Measurements from ENCODE around the gene UXS1.

The UXS1 gene

DNA sequence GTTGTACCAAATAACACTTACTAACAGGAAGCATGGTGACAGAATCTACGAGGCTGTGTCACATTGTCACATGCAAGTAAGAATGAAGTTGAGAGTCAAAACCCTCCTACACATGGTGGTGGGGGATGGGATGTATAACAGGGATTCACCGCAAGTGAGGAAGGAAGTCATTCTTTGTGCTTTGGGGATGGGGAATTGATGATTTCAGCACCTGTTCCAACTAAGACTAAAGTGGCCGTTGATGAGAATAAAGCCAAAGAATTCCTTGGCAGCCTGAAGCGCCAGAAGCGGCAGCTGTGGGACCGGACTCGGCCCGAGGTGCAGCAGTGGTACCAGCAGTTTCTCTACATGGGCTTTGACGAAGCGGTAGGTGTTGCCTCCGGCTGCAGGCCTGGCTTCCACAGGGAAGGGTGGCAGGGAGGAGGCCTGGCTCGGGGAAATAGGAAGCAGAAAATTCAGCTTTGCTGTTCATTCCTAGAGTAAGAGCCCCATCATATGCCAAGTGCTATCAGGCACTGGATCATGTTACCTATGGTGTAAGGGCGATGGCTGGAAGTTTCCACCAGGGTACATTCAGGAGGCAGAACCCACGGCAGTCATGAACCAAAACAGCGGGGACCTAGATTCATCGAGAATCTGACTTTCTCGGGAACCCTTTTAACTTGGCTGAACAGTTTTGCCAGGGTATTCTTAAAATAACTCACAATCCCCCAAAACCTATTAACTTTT lies 120.3 kb downstream of the UXS1 start:
- ChIA-PET POLR2A (no interaction called here), CTCF (no interaction called here)
- TF ChIP-seq, protein P1, sequence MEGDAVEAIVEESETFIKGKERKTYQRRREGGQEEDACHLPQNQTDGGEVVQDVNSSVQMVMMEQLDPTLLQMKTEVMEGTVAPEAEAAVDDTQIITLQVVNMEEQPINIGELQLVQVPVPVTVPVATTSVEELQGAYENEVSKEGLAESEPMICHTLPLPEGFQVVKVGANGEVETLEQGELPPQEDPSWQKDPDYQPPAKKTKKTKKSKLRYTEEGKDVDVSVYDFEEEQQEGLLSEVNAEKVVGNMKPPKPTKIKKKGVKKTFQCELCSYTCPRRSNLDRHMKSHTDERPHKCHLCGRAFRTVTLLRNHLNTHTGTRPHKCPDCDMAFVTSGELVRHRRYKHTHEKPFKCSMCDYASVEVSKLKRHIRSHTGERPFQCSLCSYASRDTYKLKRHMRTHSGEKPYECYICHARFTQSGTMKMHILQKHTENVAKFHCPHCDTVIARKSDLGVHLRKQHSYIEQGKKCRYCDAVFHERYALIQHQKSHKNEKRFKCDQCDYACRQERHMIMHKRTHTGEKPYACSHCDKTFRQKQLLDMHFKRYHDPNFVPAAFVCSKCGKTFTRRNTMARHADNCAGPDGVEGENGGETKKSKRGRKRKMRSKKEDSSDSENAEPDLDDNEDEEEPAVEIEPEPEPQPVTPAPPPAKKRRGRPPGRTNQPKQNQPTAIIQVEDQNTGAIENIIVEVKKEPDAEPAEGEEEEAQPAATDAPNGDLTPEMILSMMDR (IDR thresholded peaks at IDR 0.05; ENCODE audit: insufficient read depth, low read length, missing control alignments): no peak
- no peak for DNase-seq (ENCODE audit: low read depth, low spot score)
- no peak overlapping the region for H3K4me3 ChIP-seq (ENCODE audit: low read depth, low read length)

DNA sequence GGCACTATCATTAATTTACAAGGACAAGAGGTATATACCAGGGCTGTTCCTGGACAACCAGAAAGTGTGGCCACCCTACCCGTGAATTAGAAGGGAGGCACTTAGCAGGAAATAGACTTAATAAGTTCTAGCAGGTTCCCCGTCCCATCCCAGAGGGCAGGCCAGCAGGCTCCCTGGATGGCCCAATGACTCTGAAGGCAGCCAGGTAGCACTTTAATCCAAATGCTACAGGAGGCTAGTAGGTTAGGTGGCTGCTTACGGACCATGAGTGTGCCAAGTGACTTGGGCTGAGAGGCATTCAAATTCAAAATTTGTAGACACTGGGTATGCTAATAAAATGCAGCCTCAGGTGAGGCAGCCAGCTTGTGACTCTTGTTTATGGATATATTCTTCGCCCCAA lies 123.9 kb downstream of the UXS1 start:
- H3K4me3 ChIP-seq (ENCODE audit: low read depth, low read length): no peak overlapping the region
- DNase-seq (ENCODE audit: low read depth, low spot score): no peak
- POLR2A ChIA-PET: no interaction called here
- TF ChIP-seq, protein P1 (IDR thresholded peaks at IDR 0.05; ENCODE audit: insufficient read depth, low read length, missing control alignments): no peak
- CTCF ChIA-PET: no interaction called here

DNA sequence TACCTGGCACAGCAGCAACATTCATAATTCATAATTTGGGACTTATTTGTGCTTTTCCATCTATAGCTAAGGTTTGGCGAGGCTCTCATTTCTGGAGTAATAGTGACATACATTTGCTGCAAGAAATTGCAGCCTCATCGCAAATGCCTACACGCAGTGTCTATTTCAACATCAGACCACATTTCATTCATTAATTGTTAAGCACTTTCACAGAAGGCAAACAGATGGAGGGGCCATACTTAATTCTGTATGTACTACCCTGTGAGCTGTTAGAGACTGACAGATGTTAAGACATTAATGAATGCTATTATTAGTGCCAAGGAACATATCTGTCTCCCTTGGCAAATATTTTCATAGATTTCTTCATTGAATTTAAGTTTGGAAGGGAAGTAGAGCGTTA lies 125.7 kb downstream of the UXS1 start:
- no peak overlapping the region for H3K4me3 ChIP-seq (ENCODE audit: low read depth, low read length)
- DNase-seq (ENCODE audit: low read depth, low spot score): no peak
- CTCF ChIA-PET: no interaction called here
- TF ChIP-seq, protein P1 (IDR thresholded peaks at IDR 0.05; ENCODE audit: insufficient read depth, low read length, missing control alignments): no peak
- POLR2A ChIA-PET: no interaction called here

DNA sequence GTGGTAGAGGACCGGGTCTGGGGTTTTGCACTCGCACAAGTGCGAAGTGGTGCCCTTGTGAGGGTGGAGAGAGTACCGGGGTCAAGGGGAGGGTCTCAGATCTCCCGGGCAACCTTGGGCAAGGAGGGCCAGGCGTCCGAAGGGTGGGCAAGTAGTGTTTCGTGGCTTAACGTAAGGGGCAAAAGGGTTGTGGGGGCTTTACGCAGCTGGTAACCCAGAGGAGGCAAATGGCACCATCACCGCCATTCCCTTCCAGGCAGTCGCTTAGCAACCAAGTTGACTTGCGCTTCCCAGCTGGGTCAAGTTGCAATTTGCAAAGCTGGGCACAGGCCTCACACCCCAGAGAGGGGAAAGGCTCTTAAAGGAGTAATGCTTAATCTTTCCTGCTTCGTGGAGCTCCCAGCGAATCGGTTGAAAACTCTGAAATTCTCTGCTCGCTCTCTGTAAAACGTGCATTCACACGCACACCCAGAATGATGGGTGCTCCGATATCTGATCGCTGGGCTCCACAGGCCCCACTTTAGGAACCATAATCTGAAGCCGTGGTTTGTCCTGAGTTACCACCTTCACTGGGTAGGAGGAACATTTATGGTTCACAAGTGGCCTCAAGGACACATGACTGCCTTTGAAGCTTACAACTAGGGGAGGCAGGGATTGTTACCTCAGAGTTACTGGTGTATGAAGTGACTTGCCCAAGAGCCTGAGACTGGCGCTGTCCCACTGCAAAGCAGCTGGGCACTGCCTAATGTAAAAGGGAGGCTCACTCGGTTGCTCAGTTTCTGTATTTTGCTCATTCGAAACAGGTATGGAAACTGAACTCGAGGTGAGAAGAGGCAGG lies 127.9 kb downstream of the UXS1 start:
- ChIA-PET CTCF (no interaction called here), POLR2A (no interaction called here)
- H3K4me3 ChIP-seq (ENCODE audit: low read depth, low read length): no peak overlapping the region
- DNase-seq (ENCODE audit: low read depth, low spot score): no peak
- TF ChIP-seq, protein P1 (IDR thresholded peaks at IDR 0.05; ENCODE audit: insufficient read depth, low read length, missing control alignments): no peak

DNA sequence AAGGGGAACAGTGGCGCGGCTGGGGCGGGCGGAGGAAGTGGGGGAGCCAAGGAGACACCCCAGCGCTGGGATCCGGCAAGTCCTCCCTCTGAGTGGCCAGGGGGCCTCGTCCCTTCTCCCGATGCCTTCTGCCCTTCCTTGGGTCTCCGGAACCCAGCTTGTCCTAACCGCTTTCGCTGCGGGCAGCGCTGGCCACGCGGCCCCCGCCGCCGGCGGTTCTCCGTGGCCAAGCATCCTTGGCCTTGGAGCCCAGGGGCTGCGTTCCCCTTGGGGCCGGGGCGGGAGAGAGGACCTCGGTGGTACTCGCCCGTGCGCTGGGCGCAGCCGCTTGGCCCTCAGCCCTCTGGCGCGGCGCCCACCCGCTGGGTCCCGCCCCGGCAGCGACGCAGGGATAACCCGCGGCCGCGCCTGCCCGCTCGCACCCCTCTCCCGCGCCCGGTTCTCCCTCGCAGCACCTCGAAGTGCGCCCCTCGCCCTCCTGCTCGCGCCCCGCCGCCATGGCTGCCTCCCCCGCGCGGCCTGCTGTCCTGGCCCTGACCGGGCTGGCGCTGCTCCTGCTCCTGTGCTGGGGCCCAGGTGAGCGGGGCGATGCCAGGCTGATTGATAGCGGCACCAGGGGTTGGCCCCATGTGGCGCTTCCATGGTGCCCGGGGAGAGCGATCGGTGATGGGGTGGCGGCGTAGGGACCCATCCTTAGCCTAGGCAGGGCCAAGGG lies 128.7 kb downstream of the UXS1 start:
- CTCF ChIA-PET: no interaction called here

More for the DNA sequence above, 128.7 kb downstream of the UXS1 start:
- TF ChIP-seq, protein P1 (IDR thresholded peaks at IDR 0.05; ENCODE audit: insufficient read depth, low read length, missing control alignments): no peak
- no peak overlapping the region for H3K4me3 ChIP-seq (ENCODE audit: low read depth, low read length)
- POLR2A ChIA-PET: no interaction called here
- no peak for DNase-seq (ENCODE audit: low read depth, low spot score)
